HepG2 (cell line): Measurements from ENCODE around the gene TMEFF1. TPM values are rescaled to one million over a fixed set of nuclear protein-coding genes. Genes with fewer than 3 reads are reported as not detected.

Experiments used
- ATF2 ChIP-seq: sonication (generic); formaldehyde crosslinking; IDR thresholded peaks from 2 replicates; pipeline ENCODE4 v1.4.0; 2020; ENCODE audit warnings: missing genetic modification reagents
- CC2D1A ChIP-seq: sonication (generic); formaldehyde crosslinking; IDR thresholded peaks from 2 replicates; pipeline ENCODE4 v1.8.1; 2023; ENCODE audit warnings: mild to moderate bottlenecking, missing genetic modification reagents
- EZH2 ChIP-seq: conservative IDR thresholded peaks from 2 replicates; pipeline ENCODE4 v1.6.1; 2012; ENCODE audit warnings: mild to moderate bottlenecking, low read depth, low read length, moderate library complexity
- GATAD1 ChIP-seq: IDR thresholded peaks from 2 replicates; pipeline ENCODE4 v1.6.1; 2016; ENCODE audit warnings: missing genetic modification reagents, missing compliant biosample characterization
- HNRNPK ChIP-seq: fragments of 200-400 bp; formaldehyde crosslinking; IDR thresholded peaks from 2 replicates; pipeline ENCODE4 v1.6.1; 2018; ENCODE audit warnings: low read length, low read depth, moderate library complexity, mild to moderate bottlenecking; ENCODE audit not compliant: poor library complexity, severe bottlenecking
- IKZF5 ChIP-seq: IDR thresholded peaks from 2 replicates; pipeline ENCODE4 v1.6.1; 2018; ENCODE audit warnings: missing genetic modification reagents, mild to moderate bottlenecking, missing compliant biosample characterization
- NR2F1 ChIP-seq, 2 experiments: fragments of 450-650 bp in 1 of 2; formaldehyde crosslinking in 1 of 2; IDR thresholded peaks; 2 replicates each; pipeline versions ENCODE4 v1.5.0 to v1.6.1; 2016 to 2020; ENCODE audit warnings: mild to moderate bottlenecking in 1 of 2, missing compliant biosample characterization in 1 of 2, missing genetic modification reagents in 1 of 2, moderate library complexity in 1 of 2
- SIN3A ChIP-seq: IDR thresholded peaks from 2 replicates; pipeline ENCODE4 v1.6.1; 2011; ENCODE audit warnings: low read depth, mild to moderate bottlenecking, control low read depth, low read length, borderline replicate concordance
- SNRNP70 ChIP-seq: fragments of 200-400 bp; formaldehyde crosslinking; IDR thresholded peaks from 2 replicates; pipeline ENCODE4 v1.6.1; 2017; ENCODE audit warnings: mild to moderate bottlenecking, low read depth, low read length, moderate library complexity
- SYNCRIP ChIP-seq: fragments of 200-400 bp; formaldehyde crosslinking; IDR thresholded peaks from 2 replicates; pipeline ENCODE4 v1.6.1; 2018; ENCODE audit warnings: mild to moderate bottlenecking, low read depth, low read length; ENCODE audit not compliant: insufficient read depth
- TMF1 ChIP-seq: sonication (generic); formaldehyde crosslinking; IDR thresholded peaks from 2 replicates; pipeline ENCODE4 v1.8.1; 2022; ENCODE audit warnings: low read depth, missing genetic modification reagents
- ZBTB10 ChIP-seq: sonication (generic); formaldehyde crosslinking; IDR thresholded peaks from 2 replicates; pipeline ENCODE4 v1.4.0; 2020; ENCODE audit warnings: missing genetic modification reagents, borderline replicate concordance
- ZFP82 ChIP-seq: sonication (generic); formaldehyde crosslinking; IDR thresholded peaks from 2 replicates; pipeline ENCODE4 v1.5.1; 2020; ENCODE audit warnings: mild to moderate bottlenecking, missing genetic modification reagents, borderline replicate concordance
- ZNF264 ChIP-seq: sonication (generic); formaldehyde crosslinking; IDR thresholded peaks from 2 replicates; pipeline ENCODE4 v1.4.0; 2020; ENCODE audit warnings: missing genetic modification reagents
- ZNF446 ChIP-seq: sonication (generic); formaldehyde crosslinking; IDR thresholded peaks from 2 replicates; pipeline ENCODE4 v1.5.0; 2020; ENCODE audit warnings: mild to moderate bottlenecking, missing genetic modification reagents
- ZNF530 ChIP-seq: sonication (generic); formaldehyde crosslinking; IDR thresholded peaks from 2 replicates; pipeline ENCODE4 v1.5.0; 2020; ENCODE audit warnings: low read depth, mild to moderate bottlenecking, missing genetic modification reagents
- ZNF691 ChIP-seq: sonication (generic); formaldehyde crosslinking; IDR thresholded peaks from 2 replicates; pipeline ENCODE4 v1.4.0; 2020; ENCODE audit warnings: missing genetic modification reagents, low read depth, mild to moderate bottlenecking, borderline replicate concordance
- ZNF770 ChIP-seq: sonication (generic); formaldehyde crosslinking; IDR thresholded peaks from 2 replicates; pipeline ENCODE4 v1.5.0; 2020; ENCODE audit warnings: mild to moderate bottlenecking, missing genetic modification reagents
- ZNF816 ChIP-seq: sonication (generic); formaldehyde crosslinking; IDR thresholded peaks from 2 replicates; pipeline ENCODE4 v1.8.0; 2022; ENCODE audit warnings: missing genetic modification reagents, mild to moderate bottlenecking, borderline replicate concordance
- ZSCAN22 ChIP-seq: sonication (generic); formaldehyde crosslinking; IDR thresholded peaks from 2 replicates; pipeline ENCODE4 v1.4.0; 2020; ENCODE audit warnings: mild to moderate bottlenecking, missing genetic modification reagents
- polyA plus RNA-seq, 8 experiments: library from polyadenylated mRNA; depleted of rRNA in 3 of 8; stranded (reverse) in 7 of 8; unstranded in 1 of 8; fragments of >200 nt; fragmentation: Illumina TruSeq in 4 of 8; extraction: Trizol in 4 of 8; gene quantifications; 2 replicates each; pipeline versions ENCODE4 v1.2.1 to v1.2.3, GENCODE V29; 2011 to 2016; ENCODE audit warnings: low read depth in 4 of 8, missing spikeins in 1 of 8, mixed read lengths in 1 of 8; ENCODE audit not compliant: insufficient read depth in 1 of 8
- total RNA-seq, 5 experiments: library from RNA; depleted of rRNA; stranded (reverse); fragments of >200 nt; fragmentation: Illumina TruSeq; extraction: Trizol; gene quantifications; 2 replicates each; pipeline ENCODE4 v1.2.3, GENCODE V29; 2016; ENCODE audit warnings: low read depth in 1 of 5

TMEFF1 gene
- total and polyA plus RNA-seq, 2 of the 13 experiments (the other 11 are each of a cell fraction or from before 2014, with no cell fraction given): 0.87 to 1.9 TPM

- TF ChIP-seq CC2D1A (CRISPR knock-in tag) (no peak), ZNF530 (CRISPR knock-in tag) (no peak), ZNF770 (CRISPR knock-in tag) (no peak), SNRNP70 (no peak), TMF1 (CRISPR knock-in tag) (no peak), ZFP82 (CRISPR knock-in tag) (no peak), NR2F1 (CRISPR knock-in tag; IDR thresholded peaks at IDR 0.05) (no peak), ZNF446 (CRISPR knock-in tag) (no peak), ATF2 (no peak), ZSCAN22 (no peak), SIN3A (no peak), EZH2 (no peak), ZNF816 (CRISPR knock-in tag) (no peak), SYNCRIP (no peak), ZNF264 (CRISPR knock-in tag) (no peak), ZNF691 (no peak), IKZF5 (CRISPR knock-in tag) (no peak), ZBTB10 (no peak), HNRNPK (no peak), GATAD1 (no peak)
Observed at GRCh38 chr9:100443781-100444768, 28.9 kb upstream of the TMEFF1 start (continued).
